Measurements from ENCODE around the gene FSCN2. TPM values are rescaled to one million over a fixed set of nuclear protein-coding genes. Genes with fewer than 3 reads are reported as not detected.

The FSCN2 gene
- total RNA-seq, 2 donors from 2014 or later = 1.0 to 1.8 TPM

DNA sequence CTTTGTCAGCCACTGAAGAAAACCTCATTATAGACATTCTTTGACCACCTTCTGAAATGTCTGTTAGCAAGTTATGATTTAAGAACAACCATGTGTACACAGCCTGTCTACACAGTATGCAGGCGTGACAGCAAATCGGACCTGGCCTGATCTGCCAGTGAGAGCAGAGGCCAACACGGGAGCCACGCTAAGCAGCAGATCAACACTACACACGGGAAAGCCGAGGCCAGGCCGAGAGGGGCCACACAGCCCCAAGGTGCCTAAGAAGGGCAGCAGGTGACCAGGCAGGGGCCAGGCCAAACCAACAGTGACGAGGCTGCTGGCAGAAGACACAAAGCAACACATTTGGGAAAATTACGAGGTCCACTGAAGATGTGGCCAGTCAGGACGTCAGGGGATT, 40.2 kb downstream of the FSCN2 start:
- H3K9ac ChIP-seq (ENCODE audit: extremely low read depth, low read length, poor library complexity, severe bottlenecking) = no peak overlapping the region
- Mint-ChIP-seq H3K4me3 (no peak overlapping the region), H3K4me1 (no peaks in the 10 kb centered on the region), H3K27me3 (ENCODE audit: insufficient read depth) (no peaks in the 10 kb centered on the region), H3K27ac (peak overlapping the region; percentile 60), H3K36me3 (ENCODE audit: low read depth) (peaks cover 78% of the 10 kb centered on the region), H3K9me3 (no peaks in the 10 kb centered on the region)
- H3K27ac ChIP-seq (ENCODE audit: low read depth, low read length) = no peak overlapping the region
- H3K4me1 ChIP-seq (ENCODE audit: control insufficient read depth, insufficient read depth, low read length) = no peaks in the 10 kb centered on the region
- 93 to 96% methylated on average over 10 of the region's 10 CpGs for WGBS, 2 experiments (ENCODE audit: insufficient coverage in 1 of 2, insufficient read length in 1 of 2)
- no peak overlapping the region for H3K4me3 ChIP-seq (ENCODE audit: low read length)
- H3K36me3 ChIP-seq (ENCODE audit: control insufficient read depth, insufficient read depth, low read length) = peaks cover 95% of the 10 kb centered on the region
- no peaks in the 10 kb centered on the region for H3K9me3 ChIP-seq (ENCODE audit: control insufficient read depth, low read length)
- DNase-seq = no peak
- no peaks in the 10 kb centered on the region for H3K27me3 ChIP-seq (ENCODE audit: control insufficient read depth, insufficient read depth, low read length, poor library complexity, severe bottlenecking)
- TF ChIP-seq, protein P1, sequence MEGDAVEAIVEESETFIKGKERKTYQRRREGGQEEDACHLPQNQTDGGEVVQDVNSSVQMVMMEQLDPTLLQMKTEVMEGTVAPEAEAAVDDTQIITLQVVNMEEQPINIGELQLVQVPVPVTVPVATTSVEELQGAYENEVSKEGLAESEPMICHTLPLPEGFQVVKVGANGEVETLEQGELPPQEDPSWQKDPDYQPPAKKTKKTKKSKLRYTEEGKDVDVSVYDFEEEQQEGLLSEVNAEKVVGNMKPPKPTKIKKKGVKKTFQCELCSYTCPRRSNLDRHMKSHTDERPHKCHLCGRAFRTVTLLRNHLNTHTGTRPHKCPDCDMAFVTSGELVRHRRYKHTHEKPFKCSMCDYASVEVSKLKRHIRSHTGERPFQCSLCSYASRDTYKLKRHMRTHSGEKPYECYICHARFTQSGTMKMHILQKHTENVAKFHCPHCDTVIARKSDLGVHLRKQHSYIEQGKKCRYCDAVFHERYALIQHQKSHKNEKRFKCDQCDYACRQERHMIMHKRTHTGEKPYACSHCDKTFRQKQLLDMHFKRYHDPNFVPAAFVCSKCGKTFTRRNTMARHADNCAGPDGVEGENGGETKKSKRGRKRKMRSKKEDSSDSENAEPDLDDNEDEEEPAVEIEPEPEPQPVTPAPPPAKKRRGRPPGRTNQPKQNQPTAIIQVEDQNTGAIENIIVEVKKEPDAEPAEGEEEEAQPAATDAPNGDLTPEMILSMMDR (conservative IDR thresholded peaks at IDR 0.05) = no peak

DNA sequence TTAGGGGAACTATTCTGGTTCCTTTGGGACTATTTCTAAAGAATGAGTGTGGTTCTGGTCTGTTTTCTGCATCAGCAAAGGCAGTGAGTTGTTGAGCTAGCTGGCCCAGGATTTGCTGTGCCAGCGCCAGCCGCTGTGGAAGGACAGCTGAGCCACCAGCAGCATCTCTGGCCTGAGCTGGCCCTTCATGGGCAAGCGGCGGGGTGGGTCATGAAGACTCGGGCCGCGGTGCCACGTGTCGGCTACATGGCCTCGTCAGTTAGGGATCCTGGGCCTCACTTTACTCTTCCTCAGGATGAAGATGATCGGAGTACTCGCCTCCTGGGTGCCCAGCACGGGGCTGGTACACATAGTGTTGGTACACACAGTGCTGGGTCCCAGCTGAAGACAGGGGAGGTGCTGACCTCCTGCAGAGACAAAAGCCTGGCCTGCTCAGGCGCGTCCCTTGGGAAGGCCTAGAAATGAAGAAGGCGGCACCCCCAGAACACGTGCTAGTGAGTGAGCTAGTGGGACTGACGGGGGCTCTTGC, 41.9 kb downstream of the FSCN2 start:
- Mint-ChIP-seq H3K4me3 (no peak overlapping the region), H3K27ac (no peak overlapping the region), H3K4me1 (no peaks in the 10 kb centered on the region), H3K36me3 (ENCODE audit: low read depth) (peaks cover 82% of the 10 kb centered on the region), H3K9me3 (no peaks in the 10 kb centered on the region), H3K27me3 (ENCODE audit: insufficient read depth) (no peaks in the 10 kb centered on the region)
- Histone ChIP-seq H3K9ac (ENCODE audit: extremely low read depth, low read length, poor library complexity, severe bottlenecking) (no peak overlapping the region), H3K4me3 (ENCODE audit: low read length) (no peak overlapping the region), H3K4me1 (ENCODE audit: control insufficient read depth, insufficient read depth, low read length) (no peaks in the 10 kb centered on the region), H3K27ac (ENCODE audit: low read depth, low read length) (no peak overlapping the region), H3K36me3 (ENCODE audit: control insufficient read depth, insufficient read depth, low read length) (peaks cover 94% of the 10 kb centered on the region), H3K9me3 (ENCODE audit: control insufficient read depth, low read length) (no peaks in the 10 kb centered on the region), H3K27me3 (ENCODE audit: control insufficient read depth, insufficient read depth, low read length, poor library complexity, severe bottlenecking) (no peaks in the 10 kb centered on the region)
- no peak for DNase-seq
- 96 to 98% methylated on average over 12 to 18 of the region's 18 CpGs for WGBS, 2 experiments (ENCODE audit: insufficient coverage in 1 of 2, insufficient read length in 1 of 2)
- TF ChIP-seq, protein P1 (conservative IDR thresholded peaks at IDR 0.05) = no peak

DNA sequence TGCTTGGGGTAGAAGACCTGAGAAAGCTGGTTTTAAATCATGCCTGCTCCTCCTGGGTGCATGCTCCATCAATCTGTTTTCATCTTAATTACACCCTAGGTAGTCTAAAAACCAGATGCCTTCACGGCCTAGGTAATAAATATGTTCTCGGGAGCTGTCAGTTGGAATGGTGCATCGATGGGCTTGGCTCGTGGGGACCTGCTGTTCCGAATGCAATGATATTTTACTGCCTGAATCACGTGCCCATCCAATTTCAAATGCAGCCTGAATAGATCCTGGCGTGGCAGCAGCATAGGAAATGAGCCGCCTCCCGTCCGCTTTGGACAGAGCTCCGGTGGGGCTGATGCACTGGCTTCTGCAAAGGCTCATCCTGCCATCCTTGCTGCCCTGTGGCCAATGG, 42.8 kb downstream of the FSCN2 start:
- DNase-seq = no peak
- Mint-ChIP-seq H3K36me3 (ENCODE audit: low read depth) (peaks cover 81% of the 10 kb centered on the region), H3K27me3 (ENCODE audit: insufficient read depth) (no peaks in the 10 kb centered on the region), H3K4me3 (no peak overlapping the region), H3K9me3 (no peaks in the 10 kb centered on the region), H3K27ac (no peak overlapping the region), H3K4me1 (no peaks in the 10 kb centered on the region)
- H3K27ac ChIP-seq (ENCODE audit: low read depth, low read length) = no peak overlapping the region
- no peaks in the 10 kb centered on the region for H3K9me3 ChIP-seq (ENCODE audit: control insufficient read depth, low read length)
- 94 to 100% methylated on average over 10 to 11 of the region's 11 CpGs for WGBS, 2 experiments (ENCODE audit: insufficient coverage in 1 of 2, insufficient read length in 1 of 2)
- peaks cover 93% of the 10 kb centered on the region for H3K36me3 ChIP-seq (ENCODE audit: control insufficient read depth, insufficient read depth, low read length)
- H3K9ac ChIP-seq (ENCODE audit: extremely low read depth, low read length, poor library complexity, severe bottlenecking) = no peak overlapping the region
- H3K4me3 ChIP-seq (ENCODE audit: low read length) = no peak overlapping the region
- TF ChIP-seq, protein P1 (conservative IDR thresholded peaks at IDR 0.05) = no peak
- H3K4me1 ChIP-seq (ENCODE audit: control insufficient read depth, insufficient read depth, low read length) = no peaks in the 10 kb centered on the region
- H3K27me3 ChIP-seq (ENCODE audit: control insufficient read depth, insufficient read depth, low read length, poor library complexity, severe bottlenecking) = no peaks in the 10 kb centered on the region

Measured in endodermal cell (in vitro differentiated cells).